GM10266 (cell line): ENCODE data around the gene NOL11.

Experiments used
- DNase-seq: peaks from one replicate; pipeline ENCODE4 v3.0.0; 2012; ENCODE audit errors: extremely low spot score
- CTCF ChIP-seq: IDR thresholded peaks from 2 replicates; pipeline ENCODE4 v1.5.1; 2012; ENCODE audit warnings: mild to moderate bottlenecking, low read depth; ENCODE audit not compliant: control insufficient read depth, insufficient read depth; ENCODE audit errors: missing control alignments

Gene NOL11

GRCh38 chr17:67717624-67718324 lies at the start of gene NOL11:
Gene NOL11 (plus strand): TSS chr17:67717936. CDS start chr17:67717948, 12 bp downstream.
- peak; percentile 96 for TF ChIP-seq CTCF

GRCh38 chr17:67671493-67671892 lies 46.2 kb upstream of the NOL11 start:
- no peak for TF ChIP-seq CTCF
- DNase-seq, result no peak

More at GRCh38 chr17:67717624-67718324, at the start of gene NOL11:
- peak; percentile 94 for DNase-seq

- no peak for DNase-seq
- TF ChIP-seq CTCF, result no peak
Observed at GRCh38 chr17:67672592-67673335, 45.0 kb upstream of the NOL11 start.

GRCh38 chr17:67675481-67675880 lies 42.3 kb upstream of the NOL11 start:
- DNase-seq, result no peak
- no peak for TF ChIP-seq CTCF

- no peak for TF ChIP-seq CTCF
- no peak for DNase-seq
Observed at GRCh38 chr17:67676305-67676704, 41.4 kb upstream of the NOL11 start.

- DNase-seq, result no peak
- no peak for TF ChIP-seq CTCF
Observed at GRCh38 chr17:67678414-67678813, 39.3 kb upstream of the NOL11 start.

- no peak for TF ChIP-seq CTCF
- DNase-seq, result no peak
Observed at GRCh38 chr17:67679225-67679624, 38.5 kb upstream of the NOL11 start.
